GM18868 (cell line): ENCODE results near the gene KCNK7.

Experiments used
- ATAC-seq: cut with Tn5 transposase; IDR thresholded peaks from one replicate; pipeline ENCODE4 v1.9.1; 2021; ENCODE audit warnings: mild to moderate bottlenecking, moderate library complexity; ENCODE audit not compliant: unreplicated experiment

KCNK7 gene

DNA sequence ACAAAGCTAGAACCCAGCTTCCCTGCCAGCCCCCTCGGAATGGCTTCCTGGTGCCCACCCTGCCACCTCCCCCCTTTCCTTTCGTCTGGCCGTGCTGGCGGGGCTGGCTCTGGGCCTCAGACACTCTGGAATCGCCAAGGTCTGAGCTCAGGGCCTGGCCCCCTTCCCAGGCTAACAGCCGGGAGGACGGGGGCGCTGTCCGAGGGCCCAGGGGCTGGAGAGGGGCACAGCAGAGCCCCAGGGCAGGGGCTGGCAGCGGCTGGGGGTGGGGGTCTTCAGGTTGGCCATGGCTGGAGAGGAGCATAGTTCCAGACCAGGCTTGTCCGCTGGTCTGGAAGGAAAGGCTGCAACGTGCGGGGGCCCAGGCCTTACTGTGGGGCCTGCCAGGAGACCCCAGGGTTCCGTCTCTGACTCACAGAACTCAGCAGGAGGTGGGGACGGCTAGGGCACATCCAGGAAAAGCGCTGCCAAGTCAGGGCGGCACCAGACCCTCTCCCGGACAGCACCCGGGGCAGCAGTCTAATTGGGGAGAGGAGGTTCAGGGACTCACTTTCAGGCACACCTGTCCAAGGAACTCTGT is 36.6 kb downstream of the KCNK7 start:
- ATAC-seq = no peak

DNA sequence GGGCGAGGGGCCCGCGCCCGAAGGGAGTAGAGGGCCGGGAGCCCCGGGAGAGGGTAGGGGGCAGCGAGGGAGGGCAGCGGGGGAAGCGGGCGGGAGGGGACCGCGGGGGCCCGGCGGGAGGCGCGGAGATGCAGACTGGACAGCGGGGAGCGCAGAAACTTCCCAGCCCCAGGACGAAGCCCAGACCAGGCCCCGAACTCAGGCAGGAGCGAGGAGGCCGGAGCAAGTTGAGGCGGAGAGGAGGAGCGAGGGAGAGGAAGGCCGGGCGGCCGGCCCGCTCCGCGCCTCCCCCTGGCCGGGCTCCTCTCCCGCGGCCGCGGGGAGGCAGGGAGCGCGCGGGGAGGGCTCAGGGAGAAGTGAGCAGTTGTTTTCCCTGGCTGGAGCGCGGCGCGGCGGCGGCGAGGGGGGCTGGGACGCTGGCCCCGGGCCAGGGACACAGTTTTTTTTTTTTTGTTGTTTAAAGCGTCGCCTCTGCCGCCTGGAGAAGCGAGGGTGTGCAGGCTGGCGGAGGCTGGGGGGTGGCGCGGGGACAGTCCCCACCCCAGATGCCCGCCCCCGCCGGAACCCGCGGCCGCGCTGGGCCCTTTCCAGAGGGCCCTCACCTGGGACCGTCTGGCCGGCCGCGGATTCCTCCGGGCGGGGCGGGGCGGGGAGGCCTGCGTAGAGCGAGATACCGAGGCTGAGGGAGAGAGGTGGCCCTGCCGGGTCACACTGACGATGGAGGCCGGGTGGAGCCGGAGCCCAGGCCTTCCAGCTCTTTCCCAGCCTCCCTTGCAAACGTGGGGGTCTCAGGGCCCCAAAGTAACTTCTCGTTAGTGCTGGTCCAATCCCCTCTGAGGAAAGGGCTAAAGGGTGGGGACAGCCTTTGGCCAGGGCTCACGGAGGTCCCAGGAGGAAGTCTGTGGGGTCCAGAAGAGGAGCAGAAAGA is 37.3 kb downstream of the KCNK7 start, which contains the start of gene LTBP3:
LTBP3 (minus strand) TSS at position 358 of the 928 bp plus-strand sequence. CDS start 400 bp downstream, outside the sequence.
- no peak for ATAC-seq

DNA sequence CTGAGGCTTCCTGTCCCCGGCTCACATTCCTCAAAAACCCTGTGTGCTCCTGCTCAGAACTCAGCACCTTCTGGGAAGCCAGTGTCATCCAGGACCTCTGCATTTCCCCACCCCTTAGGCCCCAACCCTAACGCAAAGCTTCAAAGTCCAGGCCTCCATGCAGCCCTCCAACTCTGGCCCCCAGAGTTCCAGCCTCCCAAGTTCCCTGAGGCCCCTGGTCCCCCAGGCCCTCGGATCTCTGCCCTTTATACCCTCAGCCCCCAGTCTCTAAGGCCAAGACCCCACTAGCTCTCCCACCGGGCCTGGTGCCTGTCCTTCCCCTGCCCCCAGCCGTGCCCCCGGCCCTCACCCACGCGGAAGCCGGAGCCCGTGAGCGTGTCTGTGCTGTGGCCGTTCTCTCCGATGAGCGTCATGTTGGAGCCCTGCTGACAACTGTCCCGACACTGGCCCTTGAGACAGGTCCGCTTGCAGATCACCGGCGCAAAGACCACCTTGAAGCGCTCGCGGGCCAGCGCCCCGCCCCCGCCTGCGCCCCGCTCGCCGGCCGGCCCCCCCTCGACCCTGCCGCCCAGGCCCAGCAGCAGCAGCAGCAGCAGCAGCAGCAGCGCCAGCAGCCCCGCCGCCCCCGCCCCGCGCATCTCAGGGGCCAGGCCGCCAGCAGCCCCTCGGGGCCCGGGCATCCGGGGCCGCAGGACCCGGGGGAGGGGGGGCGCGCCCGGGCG is 38.2 kb downstream of the KCNK7 start:
- ATAC-seq = no peak

DNA sequence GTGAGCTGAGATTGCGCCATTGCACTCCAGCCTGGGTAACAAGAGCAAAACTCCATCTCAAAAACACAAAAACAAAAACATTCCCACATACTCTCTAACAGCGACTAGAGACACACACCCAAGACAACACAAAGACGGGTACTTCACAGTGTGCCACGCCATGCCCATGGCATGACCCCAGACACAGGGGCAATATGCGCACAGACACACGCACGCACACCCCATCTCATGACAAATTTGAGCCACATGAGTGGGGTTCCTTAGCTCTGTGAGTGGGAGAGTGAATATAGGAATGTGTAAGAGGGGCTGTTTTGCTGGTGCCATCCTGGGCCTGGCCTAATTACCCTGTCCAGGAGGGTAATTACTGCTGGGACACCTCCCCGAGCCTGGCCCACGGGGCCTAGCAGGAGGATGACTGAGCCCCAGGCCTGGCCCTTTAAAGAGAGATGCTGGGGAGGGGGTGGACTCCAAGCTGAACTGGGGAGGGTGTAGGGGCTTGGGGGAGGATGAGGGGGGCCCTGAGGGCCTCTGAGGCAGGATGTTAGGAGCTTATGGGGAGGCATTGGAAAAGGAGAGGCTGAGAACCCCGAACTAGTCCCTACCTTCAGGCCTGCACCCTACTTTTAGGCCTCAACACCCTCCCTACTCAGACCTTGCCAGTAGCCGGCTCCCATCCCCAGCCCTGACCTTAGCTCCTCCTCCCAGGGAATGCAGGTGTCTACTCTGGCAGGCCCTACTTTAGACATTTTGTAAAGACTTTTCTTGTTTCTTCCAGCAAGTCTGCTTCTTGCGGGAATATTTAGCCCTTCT is 38.9 kb downstream of the KCNK7 start:
- no peak for ATAC-seq

DNA sequence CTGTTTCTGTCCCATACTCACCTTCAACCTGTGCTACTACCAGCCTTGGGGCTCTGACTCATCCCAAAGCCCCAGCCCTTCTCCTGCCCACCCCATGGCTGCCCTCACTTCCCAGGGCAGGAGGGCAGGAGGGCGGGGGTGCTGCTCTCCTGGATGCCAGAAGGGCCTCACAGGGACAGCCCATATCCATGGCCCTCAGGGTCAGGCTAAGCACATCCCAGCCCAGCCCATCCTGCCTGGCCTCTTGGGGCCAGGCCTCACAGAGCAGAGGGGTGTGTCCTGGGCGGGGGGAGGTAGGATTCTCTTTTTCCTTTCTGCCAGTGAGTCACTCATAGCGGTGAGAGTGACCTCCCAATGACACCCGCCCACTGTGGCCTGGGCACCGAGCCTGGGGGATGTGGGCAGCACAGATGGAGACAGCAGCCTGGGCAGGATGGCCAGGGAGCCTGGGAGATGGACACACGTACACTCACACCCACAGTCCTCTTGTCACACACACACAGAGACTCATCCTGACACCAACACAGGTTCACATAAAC is 39.8 kb downstream of the KCNK7 start:
- ATAC-seq = no peak

DNA sequence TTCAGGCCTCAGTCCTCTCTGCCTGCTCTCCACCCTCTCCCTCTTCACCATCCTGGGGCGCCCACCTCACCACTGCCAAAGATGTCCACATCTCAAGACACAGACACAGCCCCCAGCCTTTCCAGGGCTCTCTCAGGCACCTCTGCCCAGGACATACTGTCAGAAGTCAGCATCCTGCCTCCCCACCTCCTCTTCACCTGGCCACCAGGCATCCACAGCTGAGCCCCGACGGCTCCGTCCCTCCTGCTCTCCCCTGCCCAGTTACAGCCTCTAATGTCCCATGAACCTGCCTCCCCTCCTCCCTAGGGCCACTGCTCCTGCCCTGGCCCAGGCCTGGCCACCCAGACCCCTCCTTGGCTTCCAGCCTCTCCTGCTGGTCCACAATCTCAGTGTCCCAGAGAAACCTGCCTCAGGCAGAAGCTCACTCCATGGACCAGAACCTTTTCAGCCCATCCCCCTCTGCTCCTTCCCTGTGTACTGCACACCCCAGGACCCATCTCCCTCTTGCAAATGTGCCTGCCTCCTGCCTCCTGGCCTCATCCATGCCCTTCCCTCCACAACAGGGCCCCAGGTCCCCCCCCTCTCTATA is 40.7 kb downstream of the KCNK7 start:
- no peak for ATAC-seq

DNA sequence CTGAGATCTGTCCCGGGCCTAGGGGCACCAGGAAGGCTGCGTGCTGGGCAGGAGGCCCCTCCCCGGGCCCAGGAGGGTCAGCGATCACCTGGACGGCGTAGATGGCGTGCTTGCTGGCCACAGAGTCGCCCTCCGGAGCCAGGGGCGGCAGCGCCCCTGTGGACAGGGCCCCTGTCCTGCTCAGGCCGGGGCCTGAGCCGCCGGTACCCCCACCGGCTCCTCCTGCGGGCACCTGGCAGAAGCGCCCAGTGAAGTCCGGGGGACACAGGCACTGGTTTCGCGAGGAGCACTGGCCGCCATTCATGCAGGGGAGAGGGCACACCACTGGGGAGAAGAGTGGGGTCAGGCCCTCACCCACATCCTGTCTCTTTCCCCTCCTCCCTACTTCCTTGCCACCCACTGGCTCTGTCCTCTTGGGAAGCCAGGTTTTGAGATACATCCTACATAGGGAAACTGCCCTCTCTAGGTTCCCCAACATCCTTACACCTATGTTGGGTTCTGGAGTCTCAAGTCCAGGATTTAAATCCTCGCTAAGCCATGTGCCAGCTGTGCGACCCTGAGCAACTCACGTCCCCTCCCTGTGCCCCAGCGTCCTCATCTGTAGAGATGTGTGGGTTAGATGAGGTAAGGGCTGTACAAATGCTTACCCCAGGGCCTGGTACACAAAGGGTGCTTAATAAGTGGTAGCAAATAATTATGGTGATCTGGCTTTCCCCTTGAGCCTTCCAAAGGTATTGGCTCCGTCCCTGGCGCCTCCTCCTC is 41.4 kb downstream of the KCNK7 start:
- ATAC-seq = no peak

DNA sequence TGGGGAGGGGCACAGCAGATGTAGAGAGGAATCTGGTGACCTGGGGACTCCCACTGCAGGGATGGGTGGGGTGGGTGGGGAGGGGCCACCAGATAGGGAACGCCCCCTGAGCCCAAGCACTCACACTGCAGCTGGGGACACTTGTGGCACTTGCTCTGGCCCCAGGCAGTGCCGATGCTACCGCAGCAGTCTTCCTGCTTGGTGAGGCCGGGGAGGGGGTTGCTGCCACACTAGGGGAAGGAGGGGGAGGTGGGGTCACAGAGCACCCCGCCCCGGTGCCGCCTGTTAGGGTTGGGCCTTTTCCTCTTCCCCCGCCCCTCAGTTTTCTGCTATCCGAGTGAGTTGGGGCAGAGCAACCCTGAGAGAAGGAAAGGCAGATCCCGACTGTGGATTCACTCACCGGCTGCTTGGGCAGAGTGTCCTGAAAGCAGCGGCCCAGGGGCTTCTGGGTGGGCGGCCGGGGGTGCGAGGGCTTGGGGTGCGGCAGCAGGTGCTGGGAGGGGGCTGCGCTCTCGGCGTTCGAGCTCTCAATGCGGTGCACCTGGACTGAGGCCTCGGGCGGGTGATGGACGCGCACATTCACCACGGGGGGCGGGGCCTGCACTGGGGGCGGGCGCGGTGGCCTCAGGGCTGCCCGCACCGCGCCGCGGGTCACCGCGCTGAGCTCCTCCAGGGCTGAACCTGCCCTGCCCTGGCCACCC is 42.1 kb downstream of the KCNK7 start:
- no peak for ATAC-seq

DNA sequence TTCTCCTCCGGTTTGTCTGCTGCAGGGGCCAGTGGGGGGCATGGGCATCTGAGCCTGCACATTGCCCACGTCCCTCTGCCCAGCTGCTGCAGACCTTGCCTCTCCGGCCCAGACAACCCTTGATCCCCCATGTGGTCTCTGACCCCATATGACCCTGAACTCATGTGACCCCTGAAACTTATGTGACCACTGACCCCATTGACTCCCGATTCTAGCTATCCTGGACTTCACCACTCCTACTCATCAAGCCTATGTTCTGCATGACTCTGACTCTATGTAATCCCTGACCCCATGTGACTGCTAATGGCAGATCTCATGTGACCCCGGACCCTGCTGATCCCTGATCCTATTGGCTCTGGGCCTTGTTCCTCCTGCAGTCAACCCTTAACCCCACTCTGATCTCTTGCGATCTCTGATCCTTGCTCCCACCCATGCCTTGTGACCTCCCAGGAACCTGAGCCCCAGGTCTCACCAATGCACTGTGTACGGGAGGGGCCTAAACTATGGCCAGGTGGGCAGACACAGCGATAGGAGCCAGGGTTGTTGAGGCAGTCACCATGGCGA is 43.1 kb downstream of the KCNK7 start:
- ATAC-seq = no peak

DNA sequence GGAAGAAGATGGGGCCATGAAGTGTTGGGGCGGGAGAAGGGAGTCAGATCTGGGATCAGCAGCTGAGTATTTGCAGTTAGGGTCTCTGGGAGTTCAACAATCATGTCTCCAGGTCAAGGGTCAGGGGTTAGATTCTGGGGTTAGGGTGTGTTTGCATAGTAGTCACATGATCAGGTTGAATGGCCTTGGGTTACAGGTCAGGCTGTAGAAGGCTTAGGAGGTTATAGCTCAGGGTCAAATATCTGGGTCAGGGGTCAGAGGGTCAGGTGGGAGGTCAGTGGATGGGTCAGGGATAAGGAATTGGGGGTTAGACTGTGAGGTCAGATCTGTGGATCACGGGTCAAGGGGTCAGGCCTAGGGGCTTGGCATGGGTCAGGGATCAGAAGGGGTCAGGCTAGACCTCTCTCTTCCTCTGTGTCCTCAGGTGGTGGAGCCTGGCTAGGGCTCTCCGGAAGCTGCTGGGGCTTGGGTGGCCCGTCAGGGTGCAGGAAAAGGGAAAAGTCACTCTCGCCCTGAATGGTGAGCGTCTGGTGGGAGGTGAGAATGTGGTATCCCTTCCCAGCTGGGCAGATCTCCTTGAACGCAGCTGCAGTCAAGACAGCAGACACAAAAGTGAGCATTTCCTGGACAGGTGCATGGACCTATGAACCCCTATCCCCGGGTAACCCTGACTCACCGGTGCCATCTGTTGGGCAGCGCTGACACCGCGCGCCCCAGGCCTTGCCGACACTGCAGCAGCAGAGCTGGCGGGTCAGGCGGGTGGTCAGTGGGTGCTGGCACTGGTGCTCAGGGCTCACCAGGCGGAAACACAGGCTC is 43.8 kb downstream of the KCNK7 start:
- no peak for ATAC-seq

DNA sequence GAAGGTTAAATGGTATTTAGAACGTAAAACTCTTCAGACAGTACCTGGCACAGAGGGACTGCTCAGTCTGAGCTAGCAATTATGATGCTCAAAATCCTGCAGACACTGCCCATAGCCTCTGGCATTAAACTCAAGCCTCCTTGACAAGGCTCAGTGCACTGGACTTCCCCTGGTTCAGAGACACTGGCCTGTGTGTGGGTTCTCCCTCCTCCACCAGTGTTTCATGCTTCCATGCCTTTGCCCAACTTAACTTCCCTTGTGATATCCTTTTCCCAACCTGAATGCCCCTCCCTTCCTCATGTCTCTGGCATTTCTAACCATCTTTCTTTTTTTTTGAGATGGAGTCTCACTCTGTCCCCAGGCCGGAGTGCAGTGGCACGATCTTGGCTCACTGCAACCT is 46.5 kb downstream of the KCNK7 start:
- ATAC-seq = no peak

DNA sequence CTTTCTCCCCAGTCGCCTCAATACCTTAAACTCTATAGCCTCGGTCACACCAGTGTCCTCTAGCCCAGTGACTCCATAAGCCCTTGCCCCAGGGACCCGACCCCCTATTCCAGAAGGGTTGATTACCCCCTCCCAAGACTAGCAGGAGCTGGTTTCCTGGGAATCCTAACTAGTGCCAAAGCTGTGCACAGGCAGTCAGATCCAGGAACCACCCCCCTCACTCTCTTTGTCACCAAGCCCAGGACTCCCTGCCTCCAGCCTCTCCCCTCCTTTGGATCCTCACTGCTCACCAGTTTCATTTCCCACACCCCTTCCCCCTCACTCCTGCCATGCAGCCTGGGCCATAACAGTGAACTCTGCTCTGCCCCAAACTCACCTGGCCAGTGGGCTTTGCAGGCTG is 47.2 kb downstream of the KCNK7 start:
- ATAC-seq = no peak

DNA sequence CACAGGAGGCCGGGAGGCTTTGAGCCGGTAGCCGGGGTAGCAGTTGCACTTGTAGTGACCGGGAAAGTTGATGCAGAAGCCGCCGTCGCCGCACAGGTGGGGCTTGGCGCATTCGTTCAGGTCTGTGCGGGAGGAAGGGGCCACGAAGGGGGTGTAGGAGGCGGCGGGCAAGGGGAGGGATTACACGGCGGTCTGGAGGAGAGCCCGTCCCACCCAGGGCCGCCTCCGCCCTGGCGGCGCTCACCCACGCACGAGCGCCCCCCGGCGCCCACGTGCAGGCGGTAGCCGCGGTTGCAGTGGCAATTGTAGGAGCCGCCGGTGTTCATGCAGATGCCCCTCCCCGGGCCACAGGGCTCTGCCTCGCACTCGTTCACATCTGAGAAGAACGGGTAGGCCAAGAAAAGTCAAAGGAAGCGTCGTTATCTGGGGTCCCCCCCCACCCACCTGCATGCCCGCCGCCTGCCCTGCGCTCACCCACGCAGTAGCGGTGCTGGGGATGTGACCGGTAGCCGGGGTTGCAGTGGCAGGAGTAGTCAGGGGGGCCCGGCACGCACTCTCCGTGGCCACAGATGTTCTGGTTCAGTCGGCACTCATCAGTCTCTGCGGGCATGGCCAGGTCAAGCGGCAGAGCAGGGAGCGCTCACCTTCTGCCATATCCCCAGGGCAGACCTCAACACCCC is 48.0 kb downstream of the KCNK7 start:
- ATAC-seq = no peak

DNA sequence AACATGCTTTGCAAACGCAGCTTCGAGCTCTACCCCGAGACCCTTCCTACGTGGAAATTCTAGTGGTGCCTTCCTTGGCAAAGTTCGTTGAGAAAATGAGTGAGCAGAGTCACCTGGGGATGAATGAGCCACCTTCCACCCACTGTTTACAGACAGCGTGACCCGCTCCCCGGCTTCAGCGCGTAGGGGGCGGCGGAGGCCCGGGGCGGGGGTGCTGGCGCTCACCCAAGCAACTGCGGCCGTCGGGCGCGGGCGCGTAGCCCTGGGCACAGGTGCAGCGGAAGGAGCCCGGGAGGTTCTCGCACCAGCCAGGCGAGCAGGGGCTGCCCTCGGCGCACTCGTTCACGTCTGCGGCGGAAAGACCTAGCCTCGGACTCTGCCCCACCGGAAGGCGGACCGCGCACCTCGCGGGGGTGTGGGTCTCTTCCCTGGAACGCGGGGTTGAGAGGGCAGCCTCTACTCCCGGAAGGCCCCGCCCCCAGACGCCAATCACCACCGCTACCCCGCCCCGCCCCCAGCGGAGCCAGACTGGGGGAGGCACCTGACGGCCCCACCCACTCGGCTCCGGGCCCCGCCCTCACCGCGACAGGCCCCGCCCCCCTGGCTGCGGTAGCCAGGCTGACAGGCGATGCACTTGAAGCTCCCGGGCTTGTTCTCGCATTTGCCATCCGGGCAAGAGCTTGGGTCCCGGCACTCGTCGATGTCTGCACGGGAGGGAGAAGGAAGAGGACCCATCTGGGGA is 49.2 kb downstream of the KCNK7 start:
- ATAC-seq = peak; percentile 75

DNA sequence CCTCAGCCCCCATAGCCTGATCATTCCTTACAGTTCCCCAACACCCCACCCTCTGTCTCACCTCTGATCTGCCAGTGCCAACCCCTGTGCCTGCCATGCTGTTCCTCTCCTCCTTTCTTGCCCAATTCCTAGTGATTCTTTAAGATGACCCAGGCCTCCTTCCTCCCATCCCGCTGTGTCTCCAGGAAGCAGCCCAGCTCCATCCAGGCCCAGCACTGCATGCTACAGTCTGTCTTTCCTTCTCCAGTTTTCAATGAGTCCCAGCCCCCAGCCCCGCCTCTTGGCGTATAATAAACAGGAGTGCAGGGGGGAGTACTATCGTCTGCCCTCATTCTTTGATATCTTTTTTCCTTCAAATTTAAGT is 49.8 kb downstream of the KCNK7 start:
- no peak for ATAC-seq
